ENCODE results near the gene SBF1. TPM values are rescaled to one million over a fixed set of nuclear protein-coding genes. Genes with fewer than 3 reads are reported as not detected.
A peak's percentile ranks its signal among the peaks of the same experiment; 100 is the strongest.

SBF1 gene
- polyA plus RNA-seq, 1 donor from 2014 or later, result 58.9 TPM

DNA sequence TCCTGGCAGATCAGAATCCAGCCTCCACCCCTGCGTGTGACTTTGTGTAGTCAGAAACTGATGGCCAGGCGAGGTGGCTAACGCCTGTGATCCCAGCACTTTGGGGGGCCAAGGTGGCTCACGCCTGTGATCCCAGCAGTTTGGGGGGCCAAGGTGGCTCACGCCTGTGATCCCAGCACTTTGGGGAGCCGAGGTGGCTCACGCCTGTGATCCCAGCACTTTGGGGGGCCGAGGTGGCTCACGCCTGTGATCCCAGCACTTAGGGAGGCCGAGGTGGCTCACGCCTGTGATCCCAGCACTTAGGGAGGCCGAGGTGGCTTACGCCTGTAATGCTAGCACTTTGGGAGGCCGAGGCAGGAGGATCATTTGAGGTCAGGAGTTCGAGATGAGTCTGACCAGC is 38.3 kb upstream of the SBF1 start:
- no peak overlapping the region for H3K4me2 ChIP-seq (ENCODE audit: low read length)
- no peaks in the 10 kb centered on the region for H3F3A ChIP-seq (ENCODE audit: insufficient read depth, low read length, poor library complexity, severe bottlenecking)
- no peaks in the 10 kb centered on the region for H3K9me3 ChIP-seq (ENCODE audit: low read length)
- peaks cover 27% of the 10 kb centered on the region for H3K79me2 ChIP-seq (replicated peaks; ENCODE audit: insufficient read depth, low read length)
- no peaks in the 10 kb centered on the region for H3K36me3 ChIP-seq (ENCODE audit: insufficient read depth, low read length)
- TF ChIP-seq EP300 (conservative IDR thresholded peaks at IDR 0.05; ENCODE audit: poor library complexity, severe bottlenecking) (no peak), TAF1 (IDR thresholded peaks at IDR 0.05; ENCODE audit: low read depth) (no peak), SMC3 (conservative IDR thresholded peaks at IDR 0.05; ENCODE audit: poor library complexity) (no peak)
- TF ChIP-seq, protein P1, sequence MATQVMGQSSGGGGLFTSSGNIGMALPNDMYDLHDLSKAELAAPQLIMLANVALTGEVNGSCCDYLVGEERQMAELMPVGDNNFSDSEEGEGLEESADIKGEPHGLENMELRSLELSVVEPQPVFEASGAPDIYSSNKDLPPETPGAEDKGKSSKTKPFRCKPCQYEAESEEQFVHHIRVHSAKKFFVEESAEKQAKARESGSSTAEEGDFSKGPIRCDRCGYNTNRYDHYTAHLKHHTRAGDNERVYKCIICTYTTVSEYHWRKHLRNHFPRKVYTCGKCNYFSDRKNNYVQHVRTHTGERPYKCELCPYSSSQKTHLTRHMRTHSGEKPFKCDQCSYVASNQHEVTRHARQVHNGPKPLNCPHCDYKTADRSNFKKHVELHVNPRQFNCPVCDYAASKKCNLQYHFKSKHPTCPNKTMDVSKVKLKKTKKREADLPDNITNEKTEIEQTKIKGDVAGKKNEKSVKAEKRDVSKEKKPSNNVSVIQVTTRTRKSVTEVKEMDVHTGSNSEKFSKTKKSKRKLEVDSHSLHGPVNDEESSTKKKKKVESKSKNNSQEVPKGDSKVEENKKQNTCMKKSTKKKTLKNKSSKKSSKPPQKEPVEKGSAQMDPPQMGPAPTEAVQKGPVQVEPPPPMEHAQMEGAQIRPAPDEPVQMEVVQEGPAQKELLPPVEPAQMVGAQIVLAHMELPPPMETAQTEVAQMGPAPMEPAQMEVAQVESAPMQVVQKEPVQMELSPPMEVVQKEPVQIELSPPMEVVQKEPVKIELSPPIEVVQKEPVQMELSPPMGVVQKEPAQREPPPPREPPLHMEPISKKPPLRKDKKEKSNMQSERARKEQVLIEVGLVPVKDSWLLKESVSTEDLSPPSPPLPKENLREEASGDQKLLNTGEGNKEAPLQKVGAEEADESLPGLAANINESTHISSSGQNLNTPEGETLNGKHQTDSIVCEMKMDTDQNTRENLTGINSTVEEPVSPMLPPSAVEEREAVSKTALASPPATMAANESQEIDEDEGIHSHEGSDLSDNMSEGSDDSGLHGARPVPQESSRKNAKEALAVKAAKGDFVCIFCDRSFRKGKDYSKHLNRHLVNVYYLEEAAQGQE (IDR thresholded peaks at IDR 0.05; ENCODE audit: borderline replicate concordance), result no peak
- H2AFZ ChIP-seq (ENCODE audit: low read depth, low read length), result no peak overlapping the region
- H3K27ac ChIP-seq (ENCODE audit: low read length), result no peak overlapping the region
- no peaks in the 10 kb centered on the region for H3K9me2 ChIP-seq (ENCODE audit: insufficient read depth, low read length)
- no peaks in the 10 kb centered on the region for H3K27me3 ChIP-seq (ENCODE audit: insufficient read depth, low read depth, low read length)
- no peak overlapping the region for H3K9ac ChIP-seq (ENCODE audit: low read length)
- no peaks in the 10 kb centered on the region for H4K20me1 ChIP-seq (ENCODE audit: insufficient read depth)
- no peak overlapping the region for H3K4me3 ChIP-seq (ENCODE audit: low read length)

DNA sequence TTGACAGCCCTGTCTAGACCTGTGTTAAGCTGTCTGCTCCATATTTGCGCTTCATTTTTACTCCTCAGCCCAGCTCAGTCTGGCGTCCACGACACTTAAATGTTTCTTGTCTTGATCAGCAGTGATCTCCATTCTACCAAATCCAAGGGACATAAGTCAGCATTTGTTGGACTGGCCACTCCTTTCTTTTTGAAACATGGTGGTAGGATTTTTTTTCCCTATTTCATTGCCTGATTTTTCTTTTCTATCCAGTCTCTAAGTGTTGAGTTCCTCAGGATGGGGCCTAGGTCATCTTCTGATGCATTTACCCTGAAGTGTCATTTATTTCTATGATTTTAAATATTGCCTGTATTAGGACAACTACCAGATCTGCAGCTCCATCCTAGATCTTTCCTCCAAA is 34.1 kb upstream of the SBF1 start:
- H3K4me3 ChIP-seq (ENCODE audit: low read length), result peak overlapping the region; percentile 80
- TF ChIP-seq, protein P1 (IDR thresholded peaks at IDR 0.05; ENCODE audit: borderline replicate concordance), result no peak
- TF ChIP-seq SMC3 (conservative IDR thresholded peaks at IDR 0.05; ENCODE audit: poor library complexity) (no peak), EP300 (conservative IDR thresholded peaks at IDR 0.05; ENCODE audit: poor library complexity, severe bottlenecking) (no peak), MXI1 (conservative IDR thresholded peaks at IDR 0.05; ENCODE audit: poor library complexity, severe bottlenecking) (no peak), EZH2 (IDR thresholded peaks at IDR 0.05; ENCODE audit: borderline replicate concordance, insufficient read depth, low read length, poor library complexity, severe bottlenecking) (no peak), RAD21 (conservative IDR thresholded peaks at IDR 0.05) (no peak), TAF1 (IDR thresholded peaks at IDR 0.05; ENCODE audit: low read depth) (no peak), POLR2AphosphoS5 (IDR thresholded peaks at IDR 0.05) (no peak)
- TF ChIP-seq, protein P2, sequence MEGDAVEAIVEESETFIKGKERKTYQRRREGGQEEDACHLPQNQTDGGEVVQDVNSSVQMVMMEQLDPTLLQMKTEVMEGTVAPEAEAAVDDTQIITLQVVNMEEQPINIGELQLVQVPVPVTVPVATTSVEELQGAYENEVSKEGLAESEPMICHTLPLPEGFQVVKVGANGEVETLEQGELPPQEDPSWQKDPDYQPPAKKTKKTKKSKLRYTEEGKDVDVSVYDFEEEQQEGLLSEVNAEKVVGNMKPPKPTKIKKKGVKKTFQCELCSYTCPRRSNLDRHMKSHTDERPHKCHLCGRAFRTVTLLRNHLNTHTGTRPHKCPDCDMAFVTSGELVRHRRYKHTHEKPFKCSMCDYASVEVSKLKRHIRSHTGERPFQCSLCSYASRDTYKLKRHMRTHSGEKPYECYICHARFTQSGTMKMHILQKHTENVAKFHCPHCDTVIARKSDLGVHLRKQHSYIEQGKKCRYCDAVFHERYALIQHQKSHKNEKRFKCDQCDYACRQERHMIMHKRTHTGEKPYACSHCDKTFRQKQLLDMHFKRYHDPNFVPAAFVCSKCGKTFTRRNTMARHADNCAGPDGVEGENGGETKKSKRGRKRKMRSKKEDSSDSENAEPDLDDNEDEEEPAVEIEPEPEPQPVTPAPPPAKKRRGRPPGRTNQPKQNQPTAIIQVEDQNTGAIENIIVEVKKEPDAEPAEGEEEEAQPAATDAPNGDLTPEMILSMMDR (IDR thresholded peaks at IDR 0.05; ENCODE audit: poor library complexity, severe bottlenecking), result no peak
- H3F3A ChIP-seq (ENCODE audit: insufficient read depth, low read length, poor library complexity, severe bottlenecking), result no peaks in the 10 kb centered on the region
- no peaks in the 10 kb centered on the region for H3K9me3 ChIP-seq (ENCODE audit: low read length)
- peak overlapping the region; percentile 80 for H3K9ac ChIP-seq (ENCODE audit: low read length)
- no peaks in the 10 kb centered on the region for H3K36me3 ChIP-seq (ENCODE audit: insufficient read depth, low read length)
- peaks cover 37% of the 10 kb centered on the region for H3K79me2 ChIP-seq (replicated peaks; ENCODE audit: insufficient read depth, low read length)
- peak overlapping the region; percentile 81 for H3K27ac ChIP-seq (ENCODE audit: low read length)
- H3K27me3 ChIP-seq (ENCODE audit: insufficient read depth, low read depth, low read length), result no peaks in the 10 kb centered on the region
- no peaks in the 10 kb centered on the region for H4K20me1 ChIP-seq (ENCODE audit: insufficient read depth)
- H3K4me2 ChIP-seq (ENCODE audit: low read length), result peak overlapping the region; percentile 97
- no peaks in the 10 kb centered on the region for H3K9me2 ChIP-seq (ENCODE audit: insufficient read depth, low read length)
- H2AFZ ChIP-seq (ENCODE audit: low read depth, low read length), result peak overlapping the region; percentile 3
